DMS 273 (cell line): ENCODE results near the gene TIMM44.
"Not testable (repeated sequence)": the region's sequence is repeated elsewhere in the genome, so short reads cannot be mapped to it uniquely, and the experiment has no call there.

Source experiments
- DNase-seq: peaks from one replicate; lab custom pipeline; 2025; ENCODE audit not compliant: unreplicated experiment; lab: John Stamatoyannopoulos, UW

Gene TIMM44

GRCh38 chr19:7977021-7977722 is 33.7 kb upstream of the TIMM44 start:
- DNase-seq = no peak

DNA sequence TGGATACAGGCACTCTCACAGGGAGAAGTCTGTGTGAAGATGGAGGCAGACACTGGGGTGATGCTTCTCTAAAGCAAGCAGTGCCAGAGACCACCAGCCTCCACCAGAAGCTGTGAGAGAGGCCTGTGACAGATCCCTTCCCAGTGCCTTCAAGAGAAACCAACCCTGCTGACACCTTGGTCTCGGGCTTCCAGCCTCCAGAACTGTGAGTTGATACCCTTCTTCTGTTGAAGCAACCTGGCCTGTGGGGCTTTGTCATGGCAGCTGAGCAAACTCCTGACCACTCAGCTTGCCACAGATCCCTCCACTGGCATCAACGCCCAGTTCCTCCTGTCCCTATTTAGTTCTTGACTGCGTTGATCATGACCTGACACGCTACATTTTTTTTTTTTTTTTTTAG is 33.0 kb upstream of the TIMM44 start:
- no peak for DNase-seq

DNA sequence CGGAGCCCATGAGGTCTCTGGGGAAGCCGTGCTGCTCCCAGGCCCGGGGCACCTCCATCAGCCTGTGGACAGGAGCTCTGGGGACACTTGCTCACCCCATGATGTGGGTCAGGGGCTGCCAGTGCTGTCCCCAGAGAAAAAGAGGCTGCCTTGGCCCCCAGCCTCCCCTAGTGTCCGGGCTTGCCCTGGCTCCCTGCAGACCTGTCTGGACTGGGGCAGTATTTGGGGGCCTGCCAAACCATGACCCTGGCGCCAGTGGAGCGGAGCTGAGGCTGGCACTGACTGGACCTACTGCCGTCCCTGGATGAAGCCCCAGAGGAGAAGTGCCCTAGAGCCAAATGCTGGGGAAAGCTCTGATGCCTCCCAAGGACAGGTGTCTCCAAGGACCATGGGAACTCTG is 31.6 kb upstream of the TIMM44 start:
- no peak for DNase-seq

DNA sequence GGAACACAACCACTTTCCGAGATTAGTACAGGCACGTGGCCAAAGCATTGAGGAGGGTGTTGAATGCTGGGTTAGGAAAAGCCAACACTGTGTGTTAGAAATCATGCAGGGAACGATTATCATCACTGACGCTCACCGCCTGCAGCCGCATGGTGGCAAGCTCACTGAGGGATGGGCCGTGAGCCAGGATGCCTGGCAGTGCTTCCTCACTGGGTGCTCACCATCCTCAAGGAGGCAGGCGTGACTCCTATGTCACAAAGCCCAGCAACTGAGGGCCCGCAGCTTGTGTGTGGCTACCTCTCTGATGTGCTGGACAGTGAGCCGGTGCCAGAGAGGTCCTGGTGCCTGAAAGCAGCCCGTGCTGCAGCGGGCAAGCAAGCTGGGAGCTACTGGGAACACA is 30.4 kb upstream of the TIMM44 start:
- DNase-seq = no peak

DNA sequence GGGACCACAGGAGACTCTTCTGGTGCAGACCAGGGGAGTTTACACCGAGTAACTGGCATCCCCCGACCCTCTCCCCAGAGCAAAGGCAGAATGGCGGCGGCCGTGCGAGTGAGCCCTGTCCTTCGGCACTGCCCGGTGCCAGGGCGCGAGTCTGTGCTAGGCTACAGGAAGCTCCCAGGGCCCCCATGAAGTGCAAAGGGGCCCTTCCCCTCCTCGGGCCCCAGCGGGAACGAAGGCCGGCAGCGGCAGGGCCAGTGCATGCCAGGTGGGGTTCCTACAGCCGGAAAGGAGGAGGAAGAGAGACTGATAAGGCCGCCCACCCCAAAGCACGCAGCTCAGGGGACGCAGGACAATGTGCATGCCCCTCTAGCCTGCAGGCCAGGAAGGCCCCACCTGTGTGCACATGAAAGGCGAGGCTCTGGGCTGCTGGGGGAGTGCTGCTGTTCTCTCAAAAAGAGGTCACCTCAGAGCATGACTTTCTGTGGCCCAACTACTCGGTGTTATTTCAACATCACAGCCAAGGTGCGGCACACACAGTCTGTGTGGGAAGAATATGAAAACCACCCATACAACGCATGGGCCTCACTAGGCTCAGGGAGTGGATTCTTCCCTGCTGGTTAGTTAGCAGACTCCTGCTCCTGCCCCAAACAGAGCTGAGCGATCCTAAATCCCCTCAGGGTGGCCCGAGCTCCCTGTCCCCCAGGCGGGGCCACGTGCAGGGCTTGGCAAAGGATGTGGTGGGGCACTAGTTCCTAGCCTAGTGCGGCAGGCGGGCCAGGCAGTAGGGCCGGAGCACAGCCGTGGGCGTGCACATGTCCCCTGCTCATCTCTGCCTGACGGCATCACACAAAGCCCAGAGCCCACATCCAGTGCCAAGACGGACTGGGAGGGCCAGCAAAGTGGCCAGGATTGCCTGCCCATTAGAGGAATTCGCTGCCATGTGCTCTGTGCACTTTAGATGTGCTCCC is 28.4 kb upstream of the TIMM44 start:
- DNase-seq = no peak

DNA sequence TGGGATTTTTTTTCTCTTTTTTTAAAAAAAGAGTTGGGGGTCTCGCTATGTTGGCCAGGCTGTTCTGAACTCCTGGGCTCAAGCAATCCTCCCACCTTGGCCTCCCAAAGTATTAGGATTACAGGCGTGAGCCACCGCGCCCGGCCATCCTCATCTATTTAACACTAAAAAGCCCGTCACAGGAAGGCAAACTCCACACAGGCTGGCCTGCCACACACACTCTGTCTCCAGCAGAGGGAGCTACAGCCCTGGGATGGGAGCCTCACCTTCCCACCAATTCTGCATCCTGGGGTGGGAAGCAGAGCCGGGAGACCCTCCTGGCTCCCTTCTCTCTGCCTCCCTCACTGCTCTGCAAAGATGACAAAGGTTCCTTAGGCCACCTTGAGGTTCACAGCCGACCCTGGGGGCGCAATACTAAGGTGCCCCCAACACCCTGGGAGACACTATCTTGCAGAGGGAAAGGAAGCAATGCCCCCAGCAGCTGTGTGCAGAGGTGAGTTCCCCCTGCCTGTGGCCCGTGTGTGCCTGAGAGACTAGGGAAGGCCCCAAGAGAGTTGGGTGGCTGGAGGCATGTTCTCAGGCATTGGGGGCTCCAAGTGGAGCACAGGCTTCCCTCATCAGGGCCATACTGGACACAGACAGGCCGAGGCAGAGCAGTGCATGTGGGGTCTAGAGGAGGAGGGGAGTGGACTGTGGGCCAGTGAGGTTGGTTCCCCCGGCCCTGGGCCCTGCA is 27.4 kb upstream of the TIMM44 start:
- DNase-seq = peak; percentile 80

DNA sequence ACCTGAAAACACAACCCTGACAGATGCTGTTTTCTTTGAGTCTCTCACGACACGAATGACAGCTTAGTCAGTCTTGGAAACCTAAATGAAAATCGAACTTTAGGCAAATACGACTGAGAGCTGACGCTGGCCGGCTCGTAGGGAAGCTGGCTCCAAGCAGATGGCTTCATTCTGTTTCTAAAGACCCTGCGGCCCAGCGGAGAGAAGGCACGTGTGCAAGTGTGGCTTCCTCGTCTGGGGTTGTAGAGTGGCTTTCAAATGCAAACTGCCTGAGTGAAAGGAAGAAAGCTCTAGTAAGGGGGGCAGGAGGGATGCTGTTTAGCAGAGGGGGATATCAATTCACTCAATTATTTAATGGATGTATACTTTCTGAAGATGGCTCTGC is 26.1 kb upstream of the TIMM44 start:
- DNase-seq = no peak

- no peak for DNase-seq
Observed at GRCh38 chr19:7968796-7969554, 25.5 kb upstream of the TIMM44 start.

- no peak for DNase-seq
Observed at GRCh38 chr19:7968008-7968795, 24.7 kb upstream of the TIMM44 start.

DNA sequence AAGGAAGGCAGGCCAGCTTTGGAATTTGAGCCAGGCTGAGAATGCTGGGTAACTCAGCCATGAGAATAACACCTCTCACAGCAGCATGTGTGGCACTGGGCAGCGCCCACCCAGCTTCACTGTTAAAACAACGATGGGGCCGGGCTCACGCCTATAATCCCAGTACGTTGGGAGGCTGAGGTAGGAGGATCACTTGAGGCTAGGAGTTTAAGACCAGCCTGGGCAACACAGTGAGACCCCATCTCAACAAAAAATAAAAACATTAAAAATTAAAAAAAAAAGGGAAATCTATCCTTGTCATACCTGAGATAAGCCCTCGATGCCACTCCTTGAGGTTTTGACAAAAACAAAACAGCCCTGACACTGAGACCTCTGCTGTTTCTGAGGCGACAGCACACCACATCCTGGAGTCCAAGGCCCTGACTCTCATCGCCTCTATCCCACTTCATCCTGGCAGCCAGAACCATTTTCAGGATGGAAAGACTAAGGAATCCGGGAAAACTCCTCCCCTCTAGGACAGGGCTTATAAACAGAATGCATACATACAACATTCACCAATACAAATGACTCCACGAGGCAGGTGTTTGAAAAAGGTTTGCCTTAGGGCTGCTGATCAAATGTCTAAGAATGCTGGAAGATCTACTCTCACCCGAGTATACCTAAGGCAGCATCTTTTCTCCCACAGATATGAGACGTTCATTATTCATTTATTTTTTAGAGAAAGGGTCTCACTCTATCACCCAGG is 22.6 kb upstream of the TIMM44 start:
- no peak for DNase-seq

GRCh38 chr19:7965259-7965841 is 21.9 kb upstream of the TIMM44 start:
- no peak for DNase-seq

DNA sequence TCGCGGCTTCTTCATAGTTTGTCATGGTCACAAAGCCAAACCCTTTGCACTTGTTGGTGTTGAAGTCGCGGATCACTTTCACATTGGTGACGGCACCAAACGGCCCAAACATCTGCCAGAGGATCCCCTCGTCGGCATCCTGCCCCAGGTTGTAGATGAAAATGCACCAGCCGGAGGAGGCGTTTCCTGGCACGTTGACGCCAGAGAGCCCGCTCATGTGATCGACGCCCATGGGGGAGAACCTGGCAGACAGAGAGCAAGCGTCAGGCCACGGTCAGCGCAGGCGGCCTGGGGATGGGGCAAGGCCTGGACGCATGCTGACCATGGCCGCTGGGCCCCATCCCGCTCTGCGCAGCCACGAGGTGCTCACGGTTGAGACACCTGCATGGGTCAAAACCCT is 20.1 kb upstream of the TIMM44 start:
- no peak for DNase-seq

DNA sequence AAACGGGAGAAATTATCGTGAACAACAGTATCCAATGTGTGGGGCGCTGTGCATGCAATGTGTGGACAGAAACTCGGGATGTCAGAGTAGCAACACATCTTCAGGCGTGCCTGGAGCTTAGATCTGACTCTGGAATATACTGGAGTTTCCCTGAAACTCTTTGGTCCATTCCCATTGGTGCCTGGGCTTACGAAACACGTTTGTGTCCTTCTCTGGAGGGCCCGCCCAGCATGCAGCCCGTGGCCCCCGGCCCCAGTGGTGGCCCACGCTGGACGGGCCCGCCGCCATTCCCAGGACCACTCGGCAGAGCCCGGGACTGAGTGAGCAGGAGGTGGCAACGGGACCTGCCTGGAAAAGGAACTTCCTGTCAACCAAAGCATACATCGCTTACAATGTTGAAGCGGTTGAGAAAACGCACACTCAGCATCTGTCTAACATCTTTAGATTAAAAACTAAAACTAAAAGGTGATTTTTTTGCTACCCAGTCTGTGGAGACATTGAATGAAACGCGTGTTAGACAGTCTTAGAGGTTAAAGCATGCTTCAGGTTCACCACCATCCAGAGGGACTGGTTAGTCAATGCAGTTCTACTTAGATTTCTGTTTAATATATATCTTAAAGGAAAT is 19.3 kb upstream of the TIMM44 start:
- no peak for DNase-seq

- DNase-seq = no peak
Observed at GRCh38 chr19:7961920-7962626, 18.6 kb upstream of the TIMM44 start.

- not testable (repeated sequence) for DNase-seq
Observed at GRCh38 chr19:7961082-7961481, 17.6 kb upstream of the TIMM44 start.

- no peak for DNase-seq
Observed at GRCh38 chr19:7959211-7959610, 15.7 kb upstream of the TIMM44 start.

DNA sequence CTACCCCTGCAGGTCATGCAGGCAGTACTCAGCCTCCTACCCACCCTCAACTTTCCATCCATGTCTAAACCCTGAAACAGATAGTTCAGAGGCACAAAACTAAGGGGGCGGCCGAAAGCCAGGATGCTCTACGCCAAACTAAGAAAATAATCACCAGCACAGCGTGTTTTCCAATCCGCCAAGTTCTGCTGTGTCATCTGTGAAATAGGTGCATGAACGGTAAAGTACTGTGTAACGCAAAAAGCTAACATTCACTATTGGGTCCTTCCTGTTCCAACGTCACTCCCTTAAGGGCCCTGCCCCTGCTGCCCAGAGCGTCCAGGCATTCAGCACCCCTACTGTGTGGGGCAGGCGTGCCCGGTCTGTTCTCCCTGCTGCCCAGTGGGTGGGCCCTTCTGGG is 12.2 kb upstream of the TIMM44 start:
- no peak for DNase-seq

DNA sequence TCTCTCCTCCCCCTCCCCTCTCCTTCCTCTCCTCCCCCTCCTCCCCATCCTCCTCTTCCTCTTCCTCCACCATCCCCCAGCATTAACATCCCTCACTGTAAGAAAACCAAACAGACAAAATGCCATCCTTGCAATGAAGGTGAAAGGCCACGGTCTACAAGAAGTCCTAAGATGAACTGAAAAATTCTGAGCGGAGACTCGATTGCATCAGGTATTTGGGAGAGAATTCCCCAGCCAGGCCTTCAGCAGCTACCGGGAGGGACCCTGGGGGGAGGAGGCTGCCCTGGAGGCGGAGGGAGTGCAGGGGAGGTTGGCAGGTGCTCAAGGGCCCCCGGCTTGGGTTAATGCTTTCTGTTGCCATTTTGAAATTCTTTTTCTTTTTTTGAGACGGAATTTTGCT is 10.1 kb upstream of the TIMM44 start:
- DNase-seq = no peak
